Suppressor macrophage treated with lipopolysaccharide for 4 hours (primary cell): ENCODE data around the gene FGFBP2.

Experiments used
- DNase-seq: peaks from one replicate; pipeline ENCODE4 v3.0.0-alpha.2; 2020

Gene FGFBP2

GRCh38 chr4:15965325-15965724, 2.4 kb upstream of the FGFBP2 start:
- no peak for DNase-seq

GRCh38 chr4:15964159-15964558, 1.2 kb upstream of the FGFBP2 start:
- no peak for DNase-seq

- peak; percentile 37 for DNase-seq
Observed at GRCh38 chr4:15963576-15963975, 601 bp upstream of the FGFBP2 start.

- DNase-seq, result no peak
Observed at GRCh38 chr4:15961781-15962510, 1.0 kb downstream of the FGFBP2 start.

- DNase-seq, result no peak
Observed at GRCh38 chr4:15958562-15958961, 4.4 kb downstream of the FGFBP2 start.

GRCh38 chr4:15956179-15956850, 6.7 kb downstream of the FGFBP2 start:
- peak; percentile 88 for DNase-seq

- no peak for DNase-seq
Observed at GRCh38 chr4:15955670-15956069, 7.3 kb downstream of the FGFBP2 start.

- DNase-seq, result no peak
Observed at GRCh38 chr4:15953625-15954024, 9.3 kb downstream of the FGFBP2 start.

GRCh38 chr4:15951781-15952180, 11.2 kb downstream of the FGFBP2 start:
- DNase-seq, result no peak

- DNase-seq, result no peak
Observed at GRCh38 chr4:15948826-15949225, 14.1 kb downstream of the FGFBP2 start.

GRCh38 chr4:15947684-15948083, 15.3 kb downstream of the FGFBP2 start:
- DNase-seq, result no peak

GRCh38 chr4:15945516-15945915, 17.5 kb downstream of the FGFBP2 start:
- DNase-seq, result peak; percentile 14

GRCh38 chr4:15944895-15945294, 18.1 kb downstream of the FGFBP2 start:
- DNase-seq, result no peak

- no peak for DNase-seq
Observed at GRCh38 chr4:15942283-15942682, 20.7 kb downstream of the FGFBP2 start.

GRCh38 chr4:15938640-15939039, 24.3 kb downstream of the FGFBP2 start, which contains the start of gene FGFBP1:
TSS of gene FGFBP1 (minus strand) at chr4:15938740. CDS start at chr4:15936632, 2,108 bp downstream.
- no peak for DNase-seq

- no peak for DNase-seq
Observed at GRCh38 chr4:15938182-15938581, 24.8 kb downstream of the FGFBP2 start.

GRCh38 chr4:15936495-15936894, 26.5 kb downstream of the FGFBP2 start:
- no peak for DNase-seq

GRCh38 chr4:15935504-15936402, 27.2 kb downstream of the FGFBP2 start:
- DNase-seq, result no peak

GRCh38 chr4:15934259-15934658, 28.7 kb downstream of the FGFBP2 start:
- no peak for DNase-seq

- no peak for DNase-seq
Observed at GRCh38 chr4:15931451-15932210, 31.3 kb downstream of the FGFBP2 start.

- DNase-seq, result no peak
Observed at GRCh38 chr4:15930314-15930713, 32.7 kb downstream of the FGFBP2 start.

GRCh38 chr4:15929540-15929939, 33.4 kb downstream of the FGFBP2 start:
- no peak for DNase-seq

- DNase-seq, result no peak
Observed at GRCh38 chr4:15928883-15929282, 34.1 kb downstream of the FGFBP2 start.
